Tibial nerve (tissue), 3 donors: ENCODE data around the gene DOCK1.

Source experiments
- CTCF ChIP-seq, 5 experiments: fragments of 200-600 bp in 3 of 5; fragments of 450-650 bp in 2 of 5; sonication (generic) in 3 of 5; IDR thresholded peaks; one replicate each; pipeline ENCODE4 v1.5.1; 2016 to 2019; ENCODE audit warnings: antibody characterized with exemption in 5 of 5, mild to moderate bottlenecking in 3 of 5, moderate library complexity in 2 of 5
- POLR2A ChIP-seq, 2 donors: fragments of 450-650 bp; IDR thresholded peaks; one replicate each; pipeline ENCODE4 v1.6.1; 2017; ENCODE audit warnings: antibody characterized with exemption in 2 of 2, mild to moderate bottlenecking in 2 of 2, moderate library complexity in 2 of 2

DNA sequence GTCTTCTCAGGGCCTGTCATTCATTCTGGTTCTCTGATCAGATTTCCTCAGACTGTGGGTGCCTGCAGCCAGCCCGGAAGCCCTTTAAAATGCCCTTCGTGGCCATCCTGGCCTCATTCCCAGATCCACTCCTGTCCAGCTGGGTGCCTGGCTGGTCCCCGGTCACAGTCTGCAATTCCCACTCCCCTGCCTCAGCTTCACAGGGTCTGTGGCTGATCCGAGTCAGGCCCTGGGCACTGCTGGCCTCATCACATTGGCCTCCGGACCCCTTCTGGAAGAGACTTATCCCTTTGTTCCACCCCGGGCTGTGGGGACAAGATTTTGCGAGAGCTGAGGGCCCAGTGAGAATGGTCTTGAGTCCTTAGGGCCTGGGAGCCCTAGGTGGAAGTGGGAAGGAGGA lies 12.1 kb downstream of the DOCK1 start:
- TF ChIP-seq POLR2A (IDR thresholded peaks at IDR 0.05) = no peak
- no peak for TF ChIP-seq CTCF (IDR thresholded peaks at IDR 0.05)
